GM12864 (cell line): ENCODE results near the gene EYS.

Source experiments
- DNase-seq: peaks from one replicate; pipeline ENCODE4 v3.0.0-alpha.2; 2011; ENCODE audit warnings: low read depth
- H3K4me3 ChIP-seq: 2 replicates; pipeline ENCODE4 v1.5.1; 2011; ENCODE audit warnings: mild to moderate bottlenecking, low read depth, low read length, control low read depth
- TF ChIP-seq, protein P1 (sequence below): IDR thresholded peaks from 2 replicates; pipeline ENCODE4 v1.5.1; 2011; ENCODE audit warnings: low read depth, mild to moderate bottlenecking, moderate library complexity, low read length, control low read depth, inconsistent platforms; ENCODE audit errors: missing control alignments

The EYS gene

DNA sequence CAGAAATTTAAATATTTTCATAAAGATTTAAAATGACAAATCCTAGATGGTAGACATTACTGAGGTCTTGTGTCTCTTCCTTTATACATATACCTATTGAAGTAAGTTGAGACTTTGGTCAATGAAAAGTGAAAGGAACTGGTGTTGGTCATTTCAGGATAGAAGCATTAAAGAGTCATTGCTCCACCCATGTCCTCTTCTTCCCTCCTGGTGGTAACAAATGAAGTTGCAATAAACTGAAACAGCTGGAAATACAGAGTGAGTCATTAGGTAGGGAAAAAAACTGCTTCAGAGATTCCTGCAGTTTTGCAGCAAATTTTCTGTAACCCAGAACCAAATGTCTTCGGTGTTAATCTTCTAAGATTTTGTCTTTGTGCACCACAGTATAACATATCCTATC lies 448.0 kb downstream of the EYS start:
- TF ChIP-seq, protein P1, sequence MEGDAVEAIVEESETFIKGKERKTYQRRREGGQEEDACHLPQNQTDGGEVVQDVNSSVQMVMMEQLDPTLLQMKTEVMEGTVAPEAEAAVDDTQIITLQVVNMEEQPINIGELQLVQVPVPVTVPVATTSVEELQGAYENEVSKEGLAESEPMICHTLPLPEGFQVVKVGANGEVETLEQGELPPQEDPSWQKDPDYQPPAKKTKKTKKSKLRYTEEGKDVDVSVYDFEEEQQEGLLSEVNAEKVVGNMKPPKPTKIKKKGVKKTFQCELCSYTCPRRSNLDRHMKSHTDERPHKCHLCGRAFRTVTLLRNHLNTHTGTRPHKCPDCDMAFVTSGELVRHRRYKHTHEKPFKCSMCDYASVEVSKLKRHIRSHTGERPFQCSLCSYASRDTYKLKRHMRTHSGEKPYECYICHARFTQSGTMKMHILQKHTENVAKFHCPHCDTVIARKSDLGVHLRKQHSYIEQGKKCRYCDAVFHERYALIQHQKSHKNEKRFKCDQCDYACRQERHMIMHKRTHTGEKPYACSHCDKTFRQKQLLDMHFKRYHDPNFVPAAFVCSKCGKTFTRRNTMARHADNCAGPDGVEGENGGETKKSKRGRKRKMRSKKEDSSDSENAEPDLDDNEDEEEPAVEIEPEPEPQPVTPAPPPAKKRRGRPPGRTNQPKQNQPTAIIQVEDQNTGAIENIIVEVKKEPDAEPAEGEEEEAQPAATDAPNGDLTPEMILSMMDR: no peak
- DNase-seq: no peak
- no peak overlapping the region for H3K4me3 ChIP-seq

DNA sequence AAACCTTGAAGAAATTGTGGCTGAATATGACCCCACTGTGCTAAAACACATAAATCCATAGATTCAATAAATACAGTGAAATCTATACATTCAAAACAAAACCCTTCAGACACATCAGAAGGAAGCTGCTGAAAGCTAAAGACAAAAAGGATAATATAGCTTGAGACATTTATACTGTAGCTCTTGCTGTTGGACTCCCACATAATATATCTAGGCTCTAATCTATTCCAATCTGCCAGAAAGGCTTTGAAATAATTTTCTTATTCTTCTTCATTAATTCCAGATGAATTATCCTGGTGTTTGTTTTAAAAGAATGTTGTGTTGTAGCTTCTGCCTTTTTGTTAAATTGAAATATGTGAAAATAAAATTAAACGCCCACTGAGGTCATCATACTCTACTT lies 454.0 kb downstream of the EYS start:
- TF ChIP-seq, protein P1: no peak
- no peak overlapping the region for H3K4me3 ChIP-seq

DNA sequence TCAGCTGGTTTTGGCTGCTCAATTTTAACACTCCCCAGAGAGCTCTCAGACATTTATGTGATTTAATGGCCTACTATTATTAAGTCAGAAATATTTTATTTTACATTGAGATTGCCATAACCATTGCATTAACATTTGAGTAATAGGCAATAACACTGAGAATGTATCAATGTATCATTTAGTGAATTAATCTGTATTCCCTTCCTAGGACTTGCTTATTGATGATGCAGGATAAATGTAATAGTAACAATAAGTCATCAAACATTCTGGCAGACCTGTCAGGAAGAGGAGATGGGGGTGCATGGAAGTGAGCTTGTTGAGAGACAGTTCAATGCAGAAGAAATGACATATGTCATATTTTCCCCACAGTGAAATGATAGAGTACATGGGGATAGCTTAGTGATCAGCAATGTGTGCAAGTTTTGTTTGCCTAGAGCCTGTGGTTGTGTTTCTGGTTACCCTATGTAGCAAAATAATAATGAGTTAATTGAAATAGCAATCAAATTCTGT lies 458.9 kb downstream of the EYS start:
- no peak for DNase-seq
- TF ChIP-seq, protein P1: no peak
- no peak overlapping the region for H3K4me3 ChIP-seq

More for the DNA sequence above, 454.0 kb downstream of the EYS start:
- DNase-seq: no peak

DNA sequence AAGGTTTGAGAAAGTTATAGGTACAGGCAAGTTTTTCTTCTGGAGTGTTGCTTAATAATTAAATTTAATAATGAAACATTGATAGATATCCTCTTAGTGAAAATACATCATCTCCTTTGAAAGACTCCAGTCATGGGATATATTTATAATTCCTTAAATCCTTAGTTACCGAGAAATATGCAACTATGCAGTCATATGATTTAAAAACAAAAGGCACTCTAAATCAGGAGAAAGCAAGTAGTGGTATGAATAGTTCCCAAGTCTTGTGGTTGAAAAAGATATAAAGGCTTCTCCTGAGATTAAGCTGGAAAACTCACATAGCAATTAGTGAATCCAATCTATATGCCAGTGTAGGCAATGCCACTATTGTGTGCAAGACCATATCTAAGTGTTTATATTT lies 475.4 kb downstream of the EYS start:
- no peak for DNase-seq
- no peak overlapping the region for H3K4me3 ChIP-seq
- TF ChIP-seq, protein P1: no peak

DNA sequence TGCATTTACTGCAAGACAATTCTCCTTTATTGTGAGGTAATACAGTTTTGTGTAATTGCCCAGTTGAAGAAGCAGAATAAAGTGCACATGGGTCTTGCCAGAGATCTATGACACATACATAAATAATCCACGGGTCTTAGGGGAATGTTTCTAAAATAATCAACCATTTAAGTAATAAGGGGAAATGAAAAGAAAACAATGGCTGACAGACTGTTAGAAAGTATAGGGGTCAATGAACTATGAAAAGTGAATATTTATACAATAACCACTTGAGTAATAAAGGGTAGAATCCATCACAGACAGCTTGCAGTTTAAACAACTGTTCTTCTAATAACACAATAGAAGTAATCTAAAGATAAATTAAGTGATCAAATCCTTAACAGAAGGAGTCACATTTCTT lies 477.2 kb downstream of the EYS start:
- TF ChIP-seq, protein P1: no peak
- no peak for DNase-seq
- no peak overlapping the region for H3K4me3 ChIP-seq

DNA sequence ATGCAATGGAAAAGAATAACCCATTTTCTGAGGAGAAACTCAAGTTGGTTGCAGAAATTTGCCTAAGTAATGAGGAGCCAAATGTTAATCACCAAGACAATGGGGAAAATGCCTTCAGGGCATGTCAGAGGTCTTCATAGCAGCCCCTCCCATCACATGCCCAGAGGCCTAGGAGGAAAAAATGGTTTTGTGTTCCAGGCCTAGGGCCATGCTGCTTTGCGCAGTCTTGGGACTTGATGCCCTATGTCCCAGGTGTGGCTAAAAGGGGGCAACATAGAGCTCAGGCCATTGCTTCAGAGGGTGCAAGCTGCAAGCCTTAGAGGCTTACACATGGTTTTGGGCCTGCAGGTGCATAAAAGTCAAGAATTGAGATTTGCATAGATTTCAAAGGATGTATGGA lies 485.9 kb downstream of the EYS start:
- TF ChIP-seq, protein P1: no peak
- no peak for DNase-seq
- no peak overlapping the region for H3K4me3 ChIP-seq

DNA sequence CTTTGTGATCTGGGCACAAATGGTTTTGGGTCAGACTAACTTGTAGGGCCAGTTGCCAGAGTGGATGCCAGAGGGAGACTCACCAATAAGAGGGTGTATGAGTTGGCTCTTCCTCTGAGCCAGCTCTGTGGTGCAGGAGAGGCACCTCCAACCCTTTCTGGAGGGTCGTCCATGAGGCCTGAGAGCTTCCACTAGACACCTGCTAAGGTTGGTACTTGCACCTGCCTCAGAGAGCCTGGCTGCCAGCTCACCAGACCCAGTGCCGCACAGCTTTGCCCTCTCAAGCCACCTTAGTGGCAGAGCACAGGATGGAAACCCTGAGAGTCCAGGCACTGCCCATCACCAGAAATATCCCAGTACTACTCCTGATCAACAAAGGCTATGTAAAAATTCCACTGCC lies 504.3 kb downstream of the EYS start:
- H3K4me3 ChIP-seq: no peak overlapping the region
- TF ChIP-seq, protein P1: no peak
- no peak for DNase-seq
